Osteoblast (primary cell): ENCODE results near the gene USP21. TPM values are rescaled to one million over a fixed set of nuclear protein-coding genes. Genes with fewer than 3 reads are reported as not detected.
A peak's percentile ranks its signal among the peaks of the same experiment; 100 is the strongest.

Source experiments
- DNase-seq: peaks from one replicate; pipeline ENCODE4 v3.0.0; 2011; ENCODE audit warnings: low spot score, mixed read lengths; ENCODE audit not compliant: insufficient read length; ENCODE audit errors: missing footprints
- H2AFZ ChIP-seq: 2 replicates; pipeline ENCODE4 v1.6.0; 2011; ENCODE audit warnings: mild to moderate bottlenecking, low read length
- H3K27ac ChIP-seq: 2 replicates; pipeline ENCODE4 v1.5.1; 2011; ENCODE audit warnings: mild to moderate bottlenecking, low read depth, low read length, moderate library complexity
- H3K27me3 ChIP-seq: 2 replicates; pipeline ENCODE4 v1.6.0; 2012; ENCODE audit warnings: mild to moderate bottlenecking, control low read depth, inconsistent platforms, low read length, moderate library complexity; ENCODE audit not compliant: insufficient read depth
- H3K36me3 ChIP-seq: 2 replicates; pipeline ENCODE4 v1.5.1; 2011; ENCODE audit warnings: mild to moderate bottlenecking, low read length, control low read depth, moderate library complexity; ENCODE audit not compliant: insufficient read depth
- H3K4me1 ChIP-seq: 2 replicates; pipeline ENCODE4 v1.5.1; 2011; ENCODE audit warnings: mild to moderate bottlenecking, low read length, control low read depth, moderate library complexity; ENCODE audit not compliant: insufficient read depth
- H3K4me2 ChIP-seq: 2 replicates; pipeline ENCODE4 v1.6.0; 2011; ENCODE audit warnings: mild to moderate bottlenecking, low read length; ENCODE audit not compliant: insufficient read depth
- H3K4me3 ChIP-seq: fragments of 200-600 bp; sonication (generic); 3 replicates; pipeline ENCODE4 v1.5.1; 2012; ENCODE audit warnings: mild to moderate bottlenecking, low read length, inconsistent platforms; ENCODE audit not compliant: insufficient read depth
- H3K79me2 ChIP-seq: 2 replicates; pipeline ENCODE4 v1.6.0; 2012; ENCODE audit warnings: mild to moderate bottlenecking, low read length, control low read depth, inconsistent platforms; ENCODE audit not compliant: insufficient read depth
- H3K9me3 ChIP-seq: 2 replicates; pipeline ENCODE4 v1.5.1; 2011; ENCODE audit warnings: low read depth, low read length, control low read depth
- H4K20me1 ChIP-seq: 2 replicates; pipeline ENCODE4 v1.6.0; 2012; ENCODE audit warnings: mild to moderate bottlenecking, low read length, control low read depth; ENCODE audit not compliant: insufficient read depth
- total RNA-seq: library from RNA; depleted of rRNA; stranded (reverse); fragments of >200 nt; gene quantifications from 2 replicates; pipeline ENCODE4 v1.2.3, GENCODE V29; 2012
- TF ChIP-seq, protein P1 (sequence below): IDR thresholded peaks from 2 replicates; pipeline ENCODE4 v1.5.1; 2011; ENCODE audit warnings: mild to moderate bottlenecking, low read depth, low read length, moderate library complexity; ENCODE audit errors: extremely low read depth

The USP21 gene
- total RNA-seq, 1 donor, result 8.0 TPM

DNA sequence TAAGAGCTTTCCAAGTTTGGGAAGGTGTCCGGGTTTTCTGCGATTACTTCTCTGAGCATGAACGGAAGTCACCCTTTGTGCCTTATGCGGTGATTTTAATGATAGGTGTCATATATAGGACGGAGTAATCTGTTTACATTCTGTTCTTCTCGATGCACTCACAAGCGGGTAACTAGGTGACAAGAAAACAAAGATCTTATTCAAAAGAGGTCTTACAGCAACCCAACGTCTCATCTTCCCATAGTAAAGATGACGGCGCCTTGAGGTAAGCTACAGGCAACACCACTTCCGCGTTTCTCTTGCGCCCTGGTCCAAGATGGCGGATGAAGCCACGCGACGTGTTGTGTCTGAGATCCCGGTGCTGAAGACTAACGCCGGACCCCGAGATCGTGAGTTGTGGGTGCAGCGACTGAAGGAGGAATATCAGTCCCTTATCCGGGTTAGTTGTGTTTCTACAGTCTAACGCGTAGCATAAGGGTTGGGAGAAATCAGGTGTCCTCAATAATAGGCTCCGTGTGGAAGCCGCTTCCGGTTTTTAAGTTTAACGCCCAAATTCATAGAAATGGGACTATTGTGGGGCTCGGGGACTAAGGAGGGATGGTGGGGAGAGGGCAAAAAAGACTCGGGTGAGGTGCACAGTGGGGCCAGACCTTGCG is 5.5 kb upstream of the USP21 start, which contains the start of gene UFC1:
UFC1 (plus strand) TSS at position 297 of the 656 bp plus-strand sequence; CDS start at position 317, 20 bp downstream.
- peak; percentile 95 for DNase-seq
- Histone ChIP-seq H2AFZ (peak within 1 kb of the TSS; percentile 92), H3K27me3 (no peaks in the 10 kb centered on the region), H3K79me2 (peaks cover 17% of the 10 kb centered on the region), H3K9me3 (no peaks in the 10 kb centered on the region), H4K20me1 (no peaks in the 10 kb centered on the region), H3K4me1 (peaks cover 10% of the 10 kb centered on the region), H3K27ac (peak within 1 kb of the TSS; percentile 97), H3K4me3 (peak within 1 kb of the TSS; percentile 89), H3K4me2 (peak within 1 kb of the TSS; percentile 80), H3K36me3 (peaks cover 16% of the 10 kb centered on the region)
- TF ChIP-seq, protein P1, sequence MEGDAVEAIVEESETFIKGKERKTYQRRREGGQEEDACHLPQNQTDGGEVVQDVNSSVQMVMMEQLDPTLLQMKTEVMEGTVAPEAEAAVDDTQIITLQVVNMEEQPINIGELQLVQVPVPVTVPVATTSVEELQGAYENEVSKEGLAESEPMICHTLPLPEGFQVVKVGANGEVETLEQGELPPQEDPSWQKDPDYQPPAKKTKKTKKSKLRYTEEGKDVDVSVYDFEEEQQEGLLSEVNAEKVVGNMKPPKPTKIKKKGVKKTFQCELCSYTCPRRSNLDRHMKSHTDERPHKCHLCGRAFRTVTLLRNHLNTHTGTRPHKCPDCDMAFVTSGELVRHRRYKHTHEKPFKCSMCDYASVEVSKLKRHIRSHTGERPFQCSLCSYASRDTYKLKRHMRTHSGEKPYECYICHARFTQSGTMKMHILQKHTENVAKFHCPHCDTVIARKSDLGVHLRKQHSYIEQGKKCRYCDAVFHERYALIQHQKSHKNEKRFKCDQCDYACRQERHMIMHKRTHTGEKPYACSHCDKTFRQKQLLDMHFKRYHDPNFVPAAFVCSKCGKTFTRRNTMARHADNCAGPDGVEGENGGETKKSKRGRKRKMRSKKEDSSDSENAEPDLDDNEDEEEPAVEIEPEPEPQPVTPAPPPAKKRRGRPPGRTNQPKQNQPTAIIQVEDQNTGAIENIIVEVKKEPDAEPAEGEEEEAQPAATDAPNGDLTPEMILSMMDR, result no peak

- Histone ChIP-seq H4K20me1 (no peaks in the 10 kb centered on the region), H3K27me3 (no peaks in the 10 kb centered on the region), H3K9me3 (no peaks in the 10 kb centered on the region), H3K4me1 (peaks cover 20% of the 10 kb centered on the region), H3K4me3 (no peak overlapping the region), H3K27ac (peak overlapping the region; percentile 93), H3K36me3 (peaks cover 27% of the 10 kb centered on the region), H2AFZ (no peak overlapping the region), H3K4me2 (no peak overlapping the region), H3K79me2 (peaks cover 37% of the 10 kb centered on the region)
- no peak for DNase-seq
- TF ChIP-seq, protein P1, result no peak
Observed at GRCh38 chr1:161157867-161158266, 1.4 kb upstream of the USP21 start.

- Histone ChIP-seq H3K4me3 (peak overlapping the region; percentile 91), H3K9me3 (no peaks in the 10 kb centered on the region), H2AFZ (peak overlapping the region; percentile 99), H3K27ac (peak overlapping the region; percentile 93), H4K20me1 (no peaks in the 10 kb centered on the region), H3K4me2 (peak overlapping the region; percentile 90), H3K79me2 (peaks cover 37% of the 10 kb centered on the region), H3K36me3 (peaks cover 31% of the 10 kb centered on the region), H3K27me3 (no peaks in the 10 kb centered on the region), H3K4me1 (peaks cover 18% of the 10 kb centered on the region)
- TF ChIP-seq, protein P1, result no peak
- no peak for DNase-seq
Observed at GRCh38 chr1:161158316-161159010, 837 bp upstream of the USP21 start.

- Histone ChIP-seq H3K9me3 (no peaks in the 10 kb centered on the region), H3K36me3 (peaks cover 45% of the 10 kb centered on the region), H4K20me1 (no peaks in the 10 kb centered on the region), H3K27me3 (no peaks in the 10 kb centered on the region), H2AFZ (peak overlapping the region; percentile 80), H3K79me2 (peaks cover 29% of the 10 kb centered on the region), H3K4me3 (peak overlapping the region; percentile 91), H3K4me1 (peaks cover 15% of the 10 kb centered on the region), H3K27ac (peak overlapping the region; percentile 93), H3K4me2 (peak overlapping the region; percentile 90)
- no peak for DNase-seq
- TF ChIP-seq, protein P1, result no peak
Observed at GRCh38 chr1:161159913-161160243, 578 bp downstream of the USP21 start.
